ENCODE data around the gene DNAAF1.
"Not testable (repeated sequence)": the region's sequence is repeated elsewhere in the genome, so short reads cannot be mapped to it uniquely, and the experiment has no call there.

Gene DNAAF1

GRCh38 chr16:84144859-84145639, at the start of gene DNAAF1, which contains the start of gene HSDL1:
Gene DNAAF1 (plus strand): TSS chr16:84145308. CDS start chr16:84145441, 133 bp downstream.
Gene HSDL1 (minus strand): TSS chr16:84145177. CDS start chr16:84131321, 13,856 bp downstream.
- peak; percentile 94 for DNase-seq (ENCODE audit: low spot score)

DNA sequence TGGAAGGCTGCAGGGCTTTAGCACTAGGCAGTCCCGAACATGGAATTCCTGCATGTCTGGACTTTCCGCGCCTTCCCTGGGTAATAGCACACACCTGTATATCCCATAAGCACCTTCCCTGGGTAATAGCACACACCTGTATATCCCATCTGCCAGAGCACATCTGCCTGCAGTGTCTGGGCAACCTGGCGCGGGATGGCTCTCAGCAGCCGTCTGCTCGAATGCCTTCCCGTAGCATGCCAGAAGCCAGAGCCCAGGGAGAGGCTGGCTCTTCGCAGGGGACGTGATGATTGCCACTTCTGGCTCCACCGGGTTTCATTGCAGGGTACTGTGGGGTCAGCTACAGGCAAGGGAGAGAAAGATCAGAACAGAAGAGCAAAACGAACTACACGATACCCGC, 49.6 kb upstream of the DNAAF1 start:
- no peak for DNase-seq (ENCODE audit: low spot score)

DNA sequence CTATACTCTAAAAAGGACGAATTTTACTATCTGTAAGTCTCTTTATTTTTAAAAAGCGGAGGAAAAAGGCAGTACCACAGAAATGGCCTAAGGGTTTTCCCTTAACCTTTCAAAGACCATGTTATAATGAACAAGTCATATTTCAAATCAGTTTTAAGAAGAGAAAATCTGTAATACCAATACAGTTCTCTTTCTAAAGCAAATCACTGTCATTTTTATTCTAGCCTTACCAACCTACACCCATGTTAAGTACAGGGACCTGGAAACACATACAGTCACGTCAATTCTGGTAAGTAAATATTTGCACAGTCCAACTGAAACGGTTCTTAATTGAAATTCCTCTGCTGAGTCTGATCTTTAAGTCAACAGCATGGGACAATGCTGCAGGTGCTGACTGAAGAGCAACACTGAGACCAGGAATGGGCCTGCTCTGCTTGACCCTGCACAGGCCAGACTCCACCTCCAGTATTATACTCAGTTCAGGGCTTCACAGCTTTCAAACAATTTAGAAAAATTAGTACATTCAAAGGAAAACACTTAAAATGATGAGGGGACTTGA, 48.6 kb upstream of the DNAAF1 start:
- no peak for DNase-seq (ENCODE audit: low spot score)

DNA sequence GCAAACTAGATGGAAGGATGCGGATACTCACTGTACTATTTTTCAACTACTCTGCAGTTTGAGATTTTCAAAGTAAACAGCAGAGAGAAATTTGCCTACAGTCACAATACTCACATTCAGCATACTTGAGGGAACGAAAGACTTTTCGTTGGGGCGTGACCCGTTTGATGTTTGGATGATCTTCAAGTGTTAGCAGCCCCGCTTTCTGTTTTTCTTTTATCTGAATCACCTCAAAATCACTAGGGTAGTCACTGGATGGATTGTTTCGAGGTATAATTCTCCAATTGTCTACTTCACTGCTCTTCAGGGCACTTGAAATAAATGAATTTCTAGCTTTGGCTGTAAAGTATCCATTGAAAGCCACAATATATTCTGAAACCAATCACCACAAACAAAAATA, 46.2 kb upstream of the DNAAF1 start:
- no peak for DNase-seq (ENCODE audit: low spot score)

DNA sequence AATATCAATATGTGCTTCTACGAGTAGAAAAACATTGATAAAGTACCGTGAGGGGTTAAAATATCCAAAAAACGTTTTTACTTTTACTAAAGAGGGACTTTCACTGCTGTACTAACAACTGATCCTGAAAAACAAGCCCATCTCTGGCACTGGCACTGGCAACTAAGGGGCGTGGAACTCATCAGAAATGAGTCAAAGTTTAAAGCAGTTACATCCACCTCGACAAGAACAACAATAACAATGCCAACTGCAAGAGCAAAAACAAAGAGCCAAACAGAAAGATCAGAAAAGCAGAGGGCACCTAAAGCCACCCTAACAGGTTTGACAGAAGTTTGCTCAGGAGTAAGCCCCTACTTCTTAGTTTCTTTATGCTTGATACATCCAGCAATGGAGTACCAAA, 41.4 kb upstream of the DNAAF1 start:
- no peak for DNase-seq (ENCODE audit: low spot score)

DNA sequence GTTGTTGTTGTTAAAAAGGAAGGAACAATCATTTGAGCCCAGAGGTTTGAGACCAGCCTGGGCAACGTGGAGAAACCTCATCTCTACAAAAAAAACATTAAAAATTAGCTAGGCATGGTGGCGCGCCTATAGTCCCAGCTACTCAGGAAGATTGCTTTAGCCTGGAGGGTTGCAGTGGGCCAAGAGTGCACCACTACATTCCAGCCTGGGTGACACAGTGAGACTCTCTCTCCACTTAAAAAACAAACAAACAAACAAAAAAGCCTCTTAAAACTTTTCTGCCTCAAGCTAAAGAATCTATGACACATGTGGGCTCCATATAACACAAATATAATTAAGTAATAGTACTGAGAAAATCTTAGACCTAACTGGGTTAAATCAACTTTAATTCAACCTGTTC, 40.9 kb upstream of the DNAAF1 start:
- no peak for DNase-seq (ENCODE audit: low spot score)

- DNase-seq (ENCODE audit: low spot score): no peak
Measured at GRCh38 chr16:84105301-84105815, 39.8 kb upstream of the DNAAF1 start.

DNA sequence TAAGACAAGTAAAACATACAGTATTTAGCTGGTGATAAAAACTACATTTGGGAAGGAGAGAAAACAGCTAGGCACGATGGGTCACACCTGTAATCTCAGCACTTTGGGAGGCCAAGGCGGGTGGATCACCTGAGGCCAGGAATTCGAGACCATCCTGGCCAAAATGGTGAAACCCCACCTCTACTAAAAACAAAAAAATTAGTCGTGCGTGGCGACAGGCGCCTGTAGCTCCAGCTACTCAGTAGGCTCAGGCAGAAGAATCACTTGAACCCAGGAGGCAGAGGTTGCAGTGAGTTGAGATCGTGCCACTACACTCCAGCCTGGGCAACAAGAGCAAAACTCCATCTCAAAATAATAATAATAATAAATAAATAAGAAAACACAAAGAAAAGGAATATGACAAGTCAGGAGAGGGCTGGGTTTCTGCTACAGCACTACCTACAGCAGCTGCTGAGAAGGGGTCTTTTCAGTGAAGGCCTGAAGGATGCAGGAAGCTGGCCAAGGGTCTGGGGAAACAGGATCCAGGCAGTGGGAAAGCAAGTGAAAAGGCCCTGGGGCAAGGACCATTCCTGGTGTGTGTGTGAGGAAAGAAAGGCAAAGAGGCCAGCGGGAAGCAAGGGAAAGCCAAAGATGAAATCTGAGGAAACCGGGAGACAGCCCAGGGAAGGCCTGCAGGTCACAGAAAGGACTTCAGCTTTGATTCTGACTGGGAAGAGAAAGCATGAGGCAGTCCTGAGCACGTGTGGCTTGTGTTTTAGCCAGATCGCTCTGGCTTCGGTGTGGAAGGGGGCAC, 39.0 kb upstream of the DNAAF1 start:
- no peak for DNase-seq (ENCODE audit: low spot score)

GRCh38 chr16:84107921-84108320, 37.2 kb upstream of the DNAAF1 start:
- DNase-seq (ENCODE audit: low spot score): no peak

GRCh38 chr16:84109598-84110335, 35.3 kb upstream of the DNAAF1 start:
- DNase-seq (ENCODE audit: low spot score): no peak

- DNase-seq (ENCODE audit: low spot score): no peak
Measured at GRCh38 chr16:84110527-84110926, 34.6 kb upstream of the DNAAF1 start.

- no peak for DNase-seq (ENCODE audit: low spot score)
Measured at GRCh38 chr16:84111525-84111924, 33.6 kb upstream of the DNAAF1 start.

- DNase-seq (ENCODE audit: low spot score): not testable (repeated sequence)
Measured at GRCh38 chr16:84111949-84112348, 33.2 kb upstream of the DNAAF1 start.

- peak; percentile 47 for DNase-seq (ENCODE audit: low spot score)
Measured at GRCh38 chr16:84115919-84116719, 29.0 kb upstream of the DNAAF1 start.

DNA sequence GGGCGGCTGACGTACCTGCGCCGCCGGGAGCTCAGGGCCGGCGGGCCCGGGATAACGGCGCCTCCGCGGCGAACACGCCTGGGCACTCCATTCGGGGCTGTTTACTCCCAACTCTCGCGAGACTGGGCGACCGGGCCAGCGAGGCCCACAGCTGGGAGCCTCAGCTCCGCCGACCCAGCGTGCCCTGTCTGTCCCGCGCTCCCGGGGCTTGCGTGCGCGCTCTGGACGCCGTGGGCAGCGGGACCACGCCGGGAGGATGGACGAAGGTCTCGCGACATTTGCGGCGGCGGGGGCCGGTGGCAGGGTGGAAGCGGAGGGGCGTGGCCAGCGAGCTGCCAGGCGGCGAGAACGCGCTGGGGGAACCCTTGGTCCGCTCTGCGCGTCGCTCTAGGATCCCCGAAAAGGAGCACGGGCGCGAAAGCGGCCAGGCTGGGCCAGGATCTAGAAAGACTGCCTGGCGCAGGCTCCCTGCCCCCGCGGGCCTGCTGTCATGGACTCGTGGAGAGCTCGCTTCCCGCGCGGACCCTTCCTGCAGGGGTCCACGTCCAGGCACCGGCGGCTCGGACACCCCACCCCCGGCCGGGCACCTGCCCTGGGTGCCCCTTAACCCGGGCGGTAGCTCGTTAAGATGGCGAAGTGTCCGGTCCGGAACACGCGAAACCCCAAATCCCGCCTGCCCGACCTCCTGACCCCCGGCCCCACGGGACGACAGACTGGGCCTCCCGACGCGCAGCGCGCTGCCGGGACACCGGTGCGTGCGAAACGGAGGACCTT, 28.2 kb upstream of the DNAAF1 start, which contains the start of gene MBTPS1:
Gene MBTPS1 (minus strand): TSS at position 223 of the 774 bp plus-strand sequence. CDS start 15,159 bp downstream, outside the sequence.
- peak; percentile 97 for DNase-seq (ENCODE audit: low spot score)

- DNase-seq (ENCODE audit: low spot score): no peak
Measured at GRCh38 chr16:84117494-84117843, 27.6 kb upstream of the DNAAF1 start.

GRCh38 chr16:84118315-84118714, 26.8 kb upstream of the DNAAF1 start:
- DNase-seq (ENCODE audit: low spot score): not testable (repeated sequence)

GRCh38 chr16:84119368-84119767, 25.7 kb upstream of the DNAAF1 start:
- DNase-seq (ENCODE audit: low spot score): no peak

GRCh38 chr16:84120023-84120422, 25.1 kb upstream of the DNAAF1 start:
- no peak for DNase-seq (ENCODE audit: low spot score)

- DNase-seq (ENCODE audit: low spot score): no peak
Measured at GRCh38 chr16:84121007-84121406, 24.1 kb upstream of the DNAAF1 start.
